SK-N-MC (cell line): ENCODE results near the gene LRP1B.

Experiments used
- EZH2 ChIP-seq: fragments of 200-600 bp; sonication (generic); IDR thresholded peaks from one replicate; pipeline ENCODE4 v1.6.1; 2017; ENCODE audit warnings: antibody characterized with exemption
- FOXP2 ChIP-seq: optimal IDR thresholded peaks from 2 replicates; pipeline ENCODE3; 2011; ENCODE audit warnings: mild to moderate bottlenecking, moderate library complexity; ENCODE audit not compliant: insufficient read depth; ENCODE audit errors: extremely low read length, control extremely low read depth
- POLR2AphosphoS5 ChIP-seq: IDR thresholded peaks from 2 replicates; pipeline ENCODE4 v1.6.1; 2012; ENCODE audit warnings: mild to moderate bottlenecking, low read depth, low read length, borderline replicate concordance

DNA sequence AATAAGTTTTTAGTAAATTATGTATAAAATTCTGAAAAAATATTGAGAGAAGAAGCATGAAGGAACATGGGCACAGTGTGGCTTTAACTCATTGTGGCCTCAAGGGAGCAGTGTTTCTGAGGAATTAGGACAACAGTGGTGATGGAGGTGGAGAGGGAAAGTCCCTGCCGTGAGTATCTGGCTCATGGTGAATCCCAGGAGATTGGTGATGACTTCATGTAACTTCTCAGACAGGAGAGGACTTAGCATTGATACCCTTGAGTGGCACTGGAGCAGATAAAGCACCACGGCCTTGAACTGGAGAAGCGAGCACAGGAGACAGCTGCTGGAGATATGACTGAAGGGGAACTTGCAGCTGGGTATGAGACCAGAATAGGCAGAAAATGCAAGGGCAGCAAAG, 35.0 kb upstream of the LRP1B start:
- TF ChIP-seq POLR2AphosphoS5 = no peak
- no peak for TF ChIP-seq FOXP2
- no peak for TF ChIP-seq EZH2
